IPS DF 19.7 (cell line): ENCODE results near the gene CR1L.
"Not testable (repeated sequence)": the region's sequence is repeated elsewhere in the genome, so short reads cannot be mapped to it uniquely, and the experiment has no call there.

Source experiments
- DNase-seq: peaks from one replicate; pipeline ENCODE4 v3.0.0-alpha.2; 2013; ENCODE audit warnings: low read depth, low spot score

CR1L gene

DNA sequence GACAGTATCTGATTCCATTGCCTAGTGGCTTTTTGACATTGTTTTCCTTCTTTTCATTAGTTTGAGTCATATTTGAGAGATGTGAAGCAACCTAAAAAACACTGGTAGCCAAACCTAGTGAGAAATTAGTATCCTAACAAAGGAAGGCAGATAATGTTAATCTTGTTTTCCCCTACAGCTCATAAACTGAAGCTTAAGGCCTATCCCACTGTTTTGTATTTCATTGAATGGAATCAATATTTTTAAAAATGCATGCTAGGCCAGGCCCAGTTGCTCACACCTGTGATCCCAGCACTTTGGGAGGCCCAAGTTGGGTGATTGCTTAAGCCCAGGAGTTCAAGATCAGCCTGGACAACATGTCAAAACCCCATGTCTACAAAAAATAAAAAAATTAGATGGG, 1.2 kb downstream of the CR1L start:
- no peak for DNase-seq

DNA sequence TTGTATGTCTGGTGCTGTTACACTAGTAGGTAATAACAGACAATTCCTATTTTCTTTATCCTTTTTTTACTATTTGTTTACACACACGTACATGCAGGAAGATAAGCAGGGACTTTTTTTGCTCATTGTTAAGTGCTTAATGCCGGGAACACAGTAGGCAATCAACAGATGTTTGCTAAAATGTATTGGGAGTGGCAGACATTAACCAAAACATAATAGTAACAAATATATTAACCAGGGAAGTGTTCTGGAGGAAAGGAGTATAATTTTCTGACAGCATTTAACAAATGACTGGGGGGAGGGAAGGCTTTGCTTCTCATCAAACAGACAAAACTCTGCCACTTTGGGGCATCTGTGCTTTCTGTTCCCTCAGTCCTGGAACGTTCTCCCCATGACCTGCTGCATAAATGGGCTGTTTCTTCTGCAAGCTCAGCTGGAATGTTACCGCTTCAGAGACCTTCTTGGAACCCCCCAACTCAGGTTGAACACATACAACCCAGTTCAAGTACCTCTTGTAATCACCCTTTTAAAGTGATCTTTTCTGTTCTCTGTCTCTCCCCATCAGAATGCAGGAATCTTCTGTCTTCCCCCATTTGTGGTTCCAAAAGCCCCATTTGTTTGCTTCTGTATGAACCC, 2.1 kb downstream of the CR1L start:
- DNase-seq, result no peak

- no peak for DNase-seq
These were observed 2.9 kb downstream of the CR1L start for GRCh38 chr1:207647671-207648333.

DNA sequence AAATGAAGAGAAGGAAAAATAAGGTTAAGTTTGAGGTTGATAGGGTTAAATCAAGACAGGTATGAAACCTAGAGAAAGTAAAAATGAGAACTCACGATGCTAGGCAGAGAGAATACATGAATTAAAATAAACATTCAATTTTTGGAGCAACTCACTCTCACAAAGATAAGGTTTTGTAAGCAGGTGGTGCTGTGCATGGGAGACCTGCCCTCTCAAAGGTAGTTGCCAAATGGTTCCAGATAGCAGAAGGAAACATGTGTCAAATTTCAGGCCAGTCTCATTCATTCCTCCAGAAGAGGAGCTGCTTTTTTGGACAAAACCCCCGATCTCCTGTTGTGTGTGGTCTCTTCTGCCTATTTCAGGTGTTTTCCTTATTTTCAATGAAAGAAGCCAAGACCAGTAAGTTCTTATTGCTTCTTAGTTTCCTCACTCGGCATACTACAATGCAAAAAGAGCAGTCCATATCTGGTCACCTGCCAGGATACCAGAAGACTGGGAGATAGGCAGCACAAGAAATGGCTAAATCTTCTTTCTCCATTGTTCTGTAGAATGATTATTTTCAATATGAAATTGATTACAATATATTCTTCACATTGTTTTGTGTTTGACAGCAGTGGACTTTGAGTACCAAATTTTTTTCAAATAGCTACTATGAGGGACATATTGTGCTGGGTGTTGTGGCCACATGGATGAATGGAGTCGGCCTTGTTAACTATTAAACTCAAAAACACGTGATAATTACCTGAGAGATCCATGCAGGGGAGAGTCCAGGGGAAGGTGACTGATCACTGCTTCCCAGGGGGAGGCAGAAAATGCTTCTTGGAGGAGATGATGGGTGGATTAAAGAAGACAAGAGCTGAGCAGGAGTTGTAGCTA, 3.6 kb downstream of the CR1L start:
- no peak for DNase-seq

DNA sequence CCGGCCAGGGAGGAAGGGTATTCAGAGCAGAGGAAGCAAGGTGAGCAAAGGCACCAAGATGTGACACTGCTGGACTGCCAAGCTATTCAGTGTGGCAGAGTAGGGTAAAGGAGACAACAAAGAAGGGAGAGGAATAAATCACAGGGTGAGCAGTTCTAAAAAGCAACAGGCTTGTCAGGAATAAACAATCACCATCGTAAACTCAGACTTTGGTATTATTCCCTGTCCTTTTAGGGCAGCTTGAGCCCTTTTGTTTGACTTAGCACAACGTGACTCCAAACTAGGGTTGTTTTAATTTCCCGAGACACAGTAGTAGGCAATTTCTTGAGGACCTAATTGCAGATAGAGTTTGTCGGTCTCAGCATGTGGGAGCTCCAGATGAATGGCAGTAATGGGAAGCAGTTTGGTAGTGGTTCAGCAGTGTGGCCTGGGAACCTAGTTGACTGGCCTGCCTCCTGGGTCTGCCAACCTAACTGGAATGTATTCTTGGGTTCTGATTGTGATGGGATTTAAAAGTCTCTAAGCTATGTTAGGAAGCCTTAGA, 4.3 kb downstream of the CR1L start:
- no peak for DNase-seq

DNA sequence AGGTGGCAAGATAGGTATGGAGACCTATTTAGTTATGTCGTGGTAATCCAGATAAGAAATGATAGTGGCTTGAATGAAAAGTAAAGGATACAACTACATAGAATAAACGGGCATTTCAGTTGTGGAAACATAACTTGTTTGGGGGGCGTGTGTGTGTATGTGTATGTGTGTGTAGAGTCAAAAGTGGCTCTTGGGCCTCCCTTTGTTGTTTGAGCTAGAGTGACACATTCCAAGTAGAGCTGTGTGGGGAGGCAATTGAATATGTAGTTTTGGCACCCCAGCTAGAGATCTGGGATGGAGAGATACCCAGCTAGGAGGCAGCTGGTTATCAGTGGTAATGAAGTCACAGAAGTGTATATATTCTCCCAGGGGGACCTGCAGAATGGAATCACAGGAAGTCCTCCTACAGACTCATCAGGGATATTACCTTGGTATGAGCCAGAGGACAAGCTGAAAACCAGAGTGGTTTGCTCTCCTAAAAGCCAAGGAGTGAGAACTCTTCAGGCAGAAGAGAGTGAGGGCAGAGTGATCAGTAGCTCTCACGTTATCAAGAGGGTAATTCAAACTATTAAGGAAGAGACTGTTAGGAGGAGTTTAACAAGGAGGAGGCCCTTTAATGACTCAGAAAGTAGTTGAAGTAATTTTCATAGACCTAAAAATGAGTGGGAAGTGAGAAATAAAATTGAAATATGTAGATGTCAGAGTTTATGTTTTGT, 5.1 kb downstream of the CR1L start:
- no peak for DNase-seq

GRCh38 chr1:207651583-207651982, 6.7 kb downstream of the CR1L start:
- DNase-seq, result no peak

DNA sequence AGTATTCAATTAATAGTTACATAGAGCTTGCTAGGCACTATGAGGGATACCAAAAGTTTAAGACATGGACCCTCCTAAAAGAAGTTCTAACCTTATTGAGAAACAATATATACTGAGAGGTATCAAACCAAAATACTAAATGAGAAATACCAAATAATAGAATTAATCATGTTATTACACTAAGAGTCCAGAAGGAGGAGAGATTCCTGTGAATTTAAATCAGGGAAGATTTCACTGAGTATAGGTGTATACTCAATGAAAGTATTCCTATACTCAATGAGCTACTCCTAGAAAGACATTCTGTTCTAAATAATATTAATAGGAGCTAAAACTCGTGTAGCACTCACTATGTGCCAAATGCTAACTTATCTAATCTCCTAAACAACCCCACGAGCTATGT, 9.4 kb downstream of the CR1L start:
- DNase-seq, result no peak

- DNase-seq, result no peak
These were observed 13.5 kb downstream of the CR1L start for GRCh38 chr1:207658408-207658807.

DNA sequence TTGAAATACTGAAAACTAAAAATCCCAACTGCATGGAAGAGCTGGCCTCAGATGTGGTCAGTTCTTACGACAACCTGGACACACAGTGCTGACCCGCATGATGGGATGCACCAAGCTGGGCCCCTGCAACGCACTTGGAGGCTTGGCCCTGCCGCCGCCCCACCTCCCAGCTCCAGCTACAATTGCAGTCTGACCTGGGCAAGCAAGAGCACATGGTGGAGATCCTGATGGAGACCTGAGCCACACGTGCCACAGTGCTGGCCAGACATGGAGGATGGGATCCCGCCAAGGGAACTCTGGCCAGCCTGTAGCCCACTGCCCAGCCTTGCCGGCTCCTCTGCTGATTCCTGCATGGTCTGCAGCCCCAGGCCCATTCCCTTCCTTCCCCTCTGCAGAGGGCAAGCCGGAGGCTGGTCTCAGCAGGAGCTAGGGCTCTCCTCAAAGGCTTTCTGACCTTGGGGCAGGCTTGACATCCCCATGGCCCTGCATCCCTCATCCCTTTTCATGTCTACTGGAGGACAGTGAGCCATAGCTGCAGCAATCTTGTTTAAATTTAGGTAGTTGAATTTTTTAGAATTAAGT, 14.1 kb downstream of the CR1L start:
- no peak for DNase-seq

GRCh38 chr1:207659545-207660153, 14.7 kb downstream of the CR1L start:
- DNase-seq, result no peak

DNA sequence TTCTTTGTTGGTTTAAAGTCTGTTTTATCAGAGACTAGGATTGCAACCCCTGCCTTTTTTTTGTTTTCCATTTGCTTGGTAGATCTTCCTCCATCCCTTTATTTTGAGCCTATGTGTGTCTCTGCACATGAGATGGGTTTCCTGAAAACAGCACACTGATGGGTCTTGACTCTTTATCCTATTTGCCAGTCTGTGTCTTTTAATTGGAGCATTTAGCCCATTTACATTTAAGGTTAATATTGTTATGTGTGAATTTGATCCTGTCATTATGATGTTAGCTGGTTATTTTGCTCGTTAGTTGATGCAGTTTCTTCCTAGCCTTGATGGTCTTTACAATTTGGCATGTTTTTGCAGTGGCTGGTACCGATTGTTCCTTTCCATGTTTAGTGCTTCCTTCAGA, 16.5 kb downstream of the CR1L start:
- DNase-seq, result not testable (repeated sequence)

DNA sequence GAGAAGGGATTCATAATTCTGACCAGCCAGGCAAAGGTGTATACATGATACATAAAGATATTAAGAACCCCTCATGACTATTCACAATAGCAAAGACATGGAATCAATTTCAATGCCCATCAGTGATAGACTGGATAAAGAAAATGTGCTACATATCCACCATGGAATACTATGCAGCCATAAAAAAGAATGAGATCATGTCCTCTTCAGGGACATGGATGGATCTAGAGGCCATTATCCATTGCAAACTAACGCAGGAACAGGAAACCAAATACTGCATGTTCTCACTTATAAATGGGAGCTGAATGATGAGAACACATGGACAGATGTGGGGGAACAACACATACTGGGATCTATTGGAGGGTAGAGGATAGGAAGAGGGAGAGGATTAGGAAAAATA, 21.4 kb downstream of the CR1L start:
- no peak for DNase-seq

- no peak for DNase-seq
These were observed 24.6 kb downstream of the CR1L start for GRCh38 chr1:207669528-207670009.

GRCh38 chr1:207670192-207670591, 25.3 kb downstream of the CR1L start:
- DNase-seq, result no peak

DNA sequence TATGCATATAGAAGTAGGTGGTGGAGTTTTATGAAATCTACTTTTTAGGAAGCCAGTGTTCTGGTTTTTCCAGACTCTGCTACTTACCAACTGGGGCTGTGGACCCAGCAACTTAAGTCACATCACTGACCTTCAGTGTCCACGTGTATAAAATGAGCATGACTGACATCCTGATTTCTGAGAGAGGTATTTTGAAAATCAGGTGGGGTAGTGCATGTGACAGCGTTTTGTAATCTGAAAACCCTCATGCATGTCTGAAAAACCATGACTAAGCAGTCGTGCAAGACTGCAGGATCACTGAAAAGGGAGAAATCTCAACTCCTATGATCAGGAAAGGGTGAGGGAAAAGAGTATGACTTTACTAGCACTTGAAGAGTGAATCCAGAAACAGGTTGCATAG, 26.1 kb downstream of the CR1L start:
- DNase-seq, result no peak

- peak; percentile 42 for DNase-seq
These were observed 27.7 kb downstream of the CR1L start for GRCh38 chr1:207672522-207673130.

- no peak for DNase-seq
These were observed 28.5 kb downstream of the CR1L start for GRCh38 chr1:207673399-207673798.

DNA sequence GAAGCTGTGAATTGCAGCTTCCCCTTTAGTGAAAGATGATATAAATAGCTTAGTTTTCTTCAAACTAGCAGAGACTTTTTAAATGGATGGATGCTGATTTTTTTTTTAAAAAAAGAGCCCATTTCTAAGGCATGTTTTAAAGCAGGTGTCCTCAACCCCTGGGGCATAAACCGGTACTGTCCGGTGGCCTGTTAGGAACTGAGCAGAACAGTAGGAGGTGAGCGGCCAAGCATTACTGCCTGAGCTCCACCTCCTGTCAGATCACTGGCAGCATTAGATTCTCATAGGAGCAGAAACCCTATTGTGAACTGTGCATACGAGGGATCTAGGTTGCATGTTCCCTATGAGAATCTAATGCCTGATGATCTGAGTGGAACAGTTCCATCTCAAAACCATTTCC, 31.2 kb downstream of the CR1L start:
- no peak for DNase-seq
